ENCODE results near the gene MAPK8IP3.

Gene MAPK8IP3

DNA sequence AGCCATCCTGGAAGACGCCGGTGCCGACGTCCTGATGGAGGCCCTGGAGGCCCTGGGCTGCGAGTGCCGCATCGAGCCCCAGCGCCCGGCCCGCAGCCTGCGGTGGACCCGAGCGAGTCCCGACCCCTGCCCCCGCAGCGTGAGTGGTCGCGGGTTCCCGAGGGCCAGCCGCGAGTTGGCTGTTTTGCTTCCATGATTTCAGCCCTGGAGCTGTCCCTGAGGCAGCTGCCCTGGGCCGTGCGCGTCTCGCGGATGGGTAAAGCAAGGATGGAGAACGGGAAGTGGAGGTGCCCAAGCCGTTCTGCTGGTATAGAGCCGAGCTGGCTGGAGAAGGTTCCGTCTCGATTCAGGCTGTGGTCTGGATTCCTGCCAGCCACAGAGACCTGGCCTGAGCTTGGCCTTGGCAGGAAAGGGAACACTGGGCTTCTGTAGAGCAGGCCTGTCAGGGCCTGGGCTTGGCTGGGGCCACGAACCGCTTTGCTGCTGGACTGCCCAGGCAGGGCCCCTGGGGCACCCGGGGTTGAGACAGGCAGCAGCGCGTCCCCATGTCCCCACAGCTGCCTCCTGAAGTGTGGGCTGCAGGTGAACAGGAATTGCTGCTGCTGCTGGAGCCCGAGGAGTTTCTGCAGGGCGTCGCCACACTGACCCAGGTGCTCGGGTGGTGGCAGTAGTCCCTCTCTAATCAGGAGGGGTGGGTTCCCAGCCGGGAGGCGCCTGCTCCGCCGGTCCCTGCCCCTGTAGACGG, 67.9 kb downstream of the MAPK8IP3 start:
- no peak for DNase-seq (ENCODE audit: low read depth)

DNA sequence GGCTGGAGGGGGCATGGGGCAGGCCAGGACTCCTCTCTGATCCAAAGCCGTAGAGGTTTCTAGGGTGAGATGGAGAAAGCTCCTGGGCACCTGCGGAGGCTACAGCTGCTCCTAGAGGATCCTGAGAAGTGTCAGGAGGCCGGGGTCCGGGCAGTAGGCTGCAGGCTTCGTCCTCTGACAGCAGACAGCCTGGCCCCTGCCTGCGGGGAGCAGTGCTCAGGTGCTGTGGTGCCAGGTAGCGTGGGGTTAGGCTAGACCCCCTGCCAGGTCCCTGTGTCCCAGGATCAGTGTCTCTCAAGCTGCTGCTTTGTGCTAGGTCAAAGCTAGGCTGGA, 68.4 kb downstream of the MAPK8IP3 start:
- DNase-seq (ENCODE audit: low read depth), result no peak

DNA sequence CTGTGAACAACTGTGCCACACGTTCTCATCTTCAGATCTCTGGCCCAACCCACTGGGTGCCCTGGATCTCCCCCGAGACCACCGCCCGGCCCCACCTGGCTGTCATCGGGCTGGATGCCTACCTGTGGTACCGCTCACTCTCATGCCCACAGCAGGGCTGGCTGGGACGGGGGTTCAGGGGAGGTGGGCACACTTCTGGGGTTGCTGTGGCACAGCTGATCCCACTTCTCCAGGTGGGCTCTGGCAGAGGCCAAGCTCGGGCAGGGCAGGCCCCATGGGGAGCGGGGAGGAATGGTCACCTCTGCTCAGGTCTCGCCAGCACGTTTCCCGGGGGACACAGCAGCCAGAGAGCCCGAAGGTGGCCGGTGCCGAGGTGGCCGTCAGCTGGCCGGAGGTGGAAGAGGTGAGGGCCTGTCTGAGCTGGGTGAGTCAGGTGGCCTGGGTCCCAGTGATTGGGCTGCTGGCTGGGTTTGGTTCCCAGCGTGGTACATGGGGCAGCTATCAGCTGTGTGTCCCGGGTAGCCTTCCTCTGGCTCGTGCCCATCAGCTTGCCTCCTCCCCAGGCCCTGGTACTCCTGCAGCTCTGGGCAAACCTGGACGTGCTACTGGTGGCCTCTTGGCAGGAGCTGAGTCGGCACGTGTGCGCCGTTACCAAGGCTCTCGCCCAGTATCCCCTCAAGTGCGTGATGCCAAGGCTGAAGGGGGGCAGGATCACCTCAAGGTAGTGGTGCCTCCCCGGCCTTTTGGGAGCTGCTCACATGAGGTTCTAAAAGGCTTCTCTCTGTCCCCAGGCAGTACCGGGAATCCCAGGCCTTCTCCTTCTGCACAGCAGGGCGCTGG, 69.2 kb downstream of the MAPK8IP3 start:
- DNase-seq (ENCODE audit: low read depth), result no peak

DNA sequence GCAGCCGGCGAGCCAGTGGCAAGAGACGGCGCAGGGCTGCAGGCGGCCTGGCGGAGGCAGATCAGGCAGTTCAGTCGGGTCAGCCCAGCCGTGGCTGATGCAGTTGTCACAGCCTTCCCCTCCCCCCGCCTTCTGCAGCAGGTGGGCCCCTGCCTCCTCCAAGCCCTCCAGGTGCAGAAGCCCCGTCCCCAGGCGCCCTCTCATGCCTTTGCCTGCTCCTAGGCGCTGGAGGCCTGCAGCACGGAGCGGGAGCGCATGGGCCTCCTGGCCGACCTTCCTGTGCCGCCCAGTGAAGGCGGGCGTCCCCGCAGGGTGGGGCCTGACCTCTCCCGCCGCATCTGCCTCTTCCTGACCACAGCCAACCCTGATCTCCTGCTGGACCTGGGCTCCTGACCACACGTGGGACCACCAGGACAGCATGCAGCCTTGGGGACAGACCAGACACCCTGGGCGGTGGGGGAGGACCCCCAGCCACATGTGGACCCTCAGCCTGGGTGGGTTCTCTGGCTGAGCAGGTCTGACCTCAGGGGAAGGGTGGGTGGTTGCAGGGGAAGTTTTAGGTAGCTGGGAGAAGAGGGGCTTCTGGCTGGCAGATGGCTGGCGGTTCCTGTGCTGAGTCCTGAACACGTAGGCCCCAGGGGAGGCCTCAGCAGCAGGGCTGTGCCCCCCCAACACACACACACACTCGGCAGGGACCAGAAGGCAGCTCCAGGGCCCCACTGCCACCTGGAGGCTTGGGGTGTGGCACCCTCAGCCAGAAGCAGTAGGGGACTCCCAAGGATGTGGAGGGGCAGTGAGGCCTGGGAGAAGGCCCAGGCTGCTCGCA, 70.1 kb downstream of the MAPK8IP3 start:
- DNase-seq (ENCODE audit: low read depth), result no peak

DNA sequence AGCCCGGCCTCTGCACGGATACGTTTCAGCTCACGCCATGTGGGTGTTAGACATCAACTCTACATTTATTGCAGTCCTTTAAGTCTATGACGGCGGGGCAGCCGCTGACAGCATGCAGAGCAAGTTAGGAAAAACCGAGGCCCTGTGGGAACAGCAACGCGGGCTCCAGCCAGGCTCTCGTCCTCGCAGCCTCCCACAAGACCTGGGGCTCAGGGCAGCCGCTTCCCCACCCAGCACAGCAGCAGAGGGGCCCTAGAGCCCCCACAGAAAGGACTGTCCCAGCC, 70.6 kb downstream of the MAPK8IP3 start:
- DNase-seq (ENCODE audit: low read depth), result no peak

DNA sequence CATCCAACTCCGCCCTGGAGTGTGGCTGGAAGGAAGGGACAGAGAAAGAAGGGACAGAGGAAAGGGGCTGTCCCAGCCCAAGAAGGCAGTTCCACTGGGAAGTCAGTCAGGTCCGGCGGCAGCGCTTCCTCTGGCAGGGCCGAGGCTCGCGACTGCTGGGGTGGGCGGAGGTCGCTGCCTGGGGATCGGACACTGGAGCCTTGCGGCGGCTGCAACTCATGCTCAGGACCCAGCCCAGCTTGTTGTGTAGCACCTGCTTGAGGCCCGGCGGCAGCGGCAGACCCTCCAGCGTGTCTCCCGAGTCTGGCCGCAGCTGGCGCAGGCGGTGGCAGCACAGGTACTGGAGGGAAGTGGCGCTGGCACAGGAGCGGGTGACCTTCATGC, 71.0 kb downstream of the MAPK8IP3 start:
- no peak for DNase-seq (ENCODE audit: low read depth)

DNA sequence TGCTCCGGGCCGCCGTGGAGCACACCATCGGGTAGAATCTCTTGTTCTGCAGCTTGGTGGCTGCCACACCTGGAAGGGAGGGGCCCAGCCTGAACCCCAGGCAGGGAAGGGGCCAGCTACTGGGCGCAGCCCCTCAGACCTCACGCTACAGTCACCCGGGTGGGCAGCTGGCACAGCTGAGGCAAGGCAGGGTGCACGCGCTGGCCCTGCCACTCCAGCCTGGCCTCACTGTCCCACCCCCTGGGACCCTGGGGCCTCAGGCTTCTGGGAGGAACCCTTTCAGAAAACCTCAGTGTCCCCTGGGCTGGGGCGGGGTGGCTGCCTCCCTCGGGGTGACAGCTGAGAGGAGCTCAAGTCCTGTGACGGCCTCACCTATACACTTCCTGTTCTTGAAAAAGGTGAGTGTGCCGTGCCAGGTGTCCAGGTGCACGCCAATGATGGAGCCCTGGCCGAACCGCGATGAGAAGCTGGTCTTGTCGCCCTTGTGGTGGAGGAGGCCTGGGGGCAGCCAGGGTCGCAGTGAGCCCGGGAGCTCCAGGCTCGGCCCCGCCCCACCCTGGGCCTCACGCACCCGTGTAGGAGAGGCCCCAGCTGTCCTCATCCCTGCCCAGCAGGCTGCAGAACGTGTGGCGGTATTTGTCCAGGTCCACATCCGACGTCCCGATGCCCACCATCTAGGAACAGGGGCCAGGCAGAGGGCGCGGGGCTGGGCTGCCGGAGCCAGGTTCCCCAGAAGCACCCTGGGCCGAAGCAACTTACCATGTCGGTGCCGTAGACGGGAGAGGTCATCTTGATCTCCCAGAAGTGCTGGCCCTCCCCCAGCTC, 71.6 kb downstream of the MAPK8IP3 start:
- DNase-seq (ENCODE audit: low read depth), result no peak

DNA sequence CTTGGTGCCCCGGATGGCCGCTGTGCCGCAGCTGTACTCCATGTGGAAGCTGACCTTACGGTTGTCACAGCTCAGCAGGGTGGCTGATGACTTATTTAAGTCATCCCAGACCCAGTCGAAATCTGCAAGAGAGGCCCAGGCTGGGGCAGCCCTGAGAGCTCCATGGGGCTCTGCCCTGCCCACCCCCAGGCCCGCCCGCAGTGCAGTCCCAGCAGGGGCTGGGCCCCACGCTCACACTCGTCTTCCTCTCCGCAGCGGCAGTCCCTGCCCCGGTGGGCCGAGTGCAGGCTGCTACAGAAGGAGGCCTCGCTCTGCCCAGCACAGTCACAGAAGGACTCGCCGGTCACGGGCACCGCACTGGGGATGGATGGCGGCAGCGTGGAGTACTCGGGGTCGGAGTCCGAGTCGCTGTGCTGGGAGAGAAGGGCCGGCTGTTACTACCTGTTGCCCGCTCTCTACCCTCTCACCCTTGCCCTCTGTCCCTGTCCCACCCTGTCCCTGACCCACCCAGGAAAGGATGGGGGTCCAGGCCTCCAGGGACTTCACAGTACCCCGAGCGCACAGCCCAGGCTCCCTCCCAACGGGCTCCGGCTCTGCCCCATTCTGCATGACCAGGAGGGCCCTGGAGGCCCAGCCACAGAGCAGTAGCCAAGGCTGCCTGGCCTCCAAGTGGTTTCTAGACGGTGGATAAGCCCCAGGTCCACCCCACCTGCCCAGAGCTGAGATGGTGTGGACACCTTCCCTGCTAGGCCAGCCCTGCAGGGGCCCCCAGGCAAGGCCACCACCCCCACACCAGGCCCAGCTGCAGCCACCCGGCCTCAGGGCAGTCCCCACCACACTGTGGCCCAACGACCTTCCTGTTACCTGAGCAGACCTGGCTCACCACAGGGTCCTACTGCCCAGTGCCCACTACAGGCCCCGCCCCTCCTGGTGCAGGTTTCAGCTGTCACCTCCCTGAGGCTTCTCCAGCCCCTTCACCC, 72.5 kb downstream of the MAPK8IP3 start:
- no peak for DNase-seq (ENCODE audit: low read depth)

DNA sequence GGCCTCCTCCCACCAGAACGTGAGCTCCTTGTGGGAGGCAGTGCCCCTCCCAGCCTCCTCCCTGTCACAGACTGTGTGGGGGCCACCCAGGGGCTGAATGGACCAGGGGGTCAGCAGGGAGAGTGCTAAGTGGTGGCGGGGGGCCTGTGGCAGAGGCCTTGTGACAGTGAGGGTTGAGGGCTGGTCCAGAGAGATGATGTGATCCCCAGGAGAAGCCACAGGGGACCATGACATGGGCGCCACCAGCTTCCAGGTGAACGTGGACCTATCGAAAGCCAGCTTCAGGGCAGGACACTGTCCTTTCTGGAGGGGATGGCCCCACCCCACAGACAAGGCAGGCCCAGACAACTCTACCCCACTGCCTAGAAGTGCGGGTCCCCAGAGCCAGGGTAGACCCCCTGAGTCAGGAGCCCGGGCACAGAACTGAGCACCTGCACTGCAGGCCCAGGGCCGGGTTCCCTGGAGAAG, 73.3 kb downstream of the MAPK8IP3 start:
- DNase-seq (ENCODE audit: low read depth), result no peak

DNA sequence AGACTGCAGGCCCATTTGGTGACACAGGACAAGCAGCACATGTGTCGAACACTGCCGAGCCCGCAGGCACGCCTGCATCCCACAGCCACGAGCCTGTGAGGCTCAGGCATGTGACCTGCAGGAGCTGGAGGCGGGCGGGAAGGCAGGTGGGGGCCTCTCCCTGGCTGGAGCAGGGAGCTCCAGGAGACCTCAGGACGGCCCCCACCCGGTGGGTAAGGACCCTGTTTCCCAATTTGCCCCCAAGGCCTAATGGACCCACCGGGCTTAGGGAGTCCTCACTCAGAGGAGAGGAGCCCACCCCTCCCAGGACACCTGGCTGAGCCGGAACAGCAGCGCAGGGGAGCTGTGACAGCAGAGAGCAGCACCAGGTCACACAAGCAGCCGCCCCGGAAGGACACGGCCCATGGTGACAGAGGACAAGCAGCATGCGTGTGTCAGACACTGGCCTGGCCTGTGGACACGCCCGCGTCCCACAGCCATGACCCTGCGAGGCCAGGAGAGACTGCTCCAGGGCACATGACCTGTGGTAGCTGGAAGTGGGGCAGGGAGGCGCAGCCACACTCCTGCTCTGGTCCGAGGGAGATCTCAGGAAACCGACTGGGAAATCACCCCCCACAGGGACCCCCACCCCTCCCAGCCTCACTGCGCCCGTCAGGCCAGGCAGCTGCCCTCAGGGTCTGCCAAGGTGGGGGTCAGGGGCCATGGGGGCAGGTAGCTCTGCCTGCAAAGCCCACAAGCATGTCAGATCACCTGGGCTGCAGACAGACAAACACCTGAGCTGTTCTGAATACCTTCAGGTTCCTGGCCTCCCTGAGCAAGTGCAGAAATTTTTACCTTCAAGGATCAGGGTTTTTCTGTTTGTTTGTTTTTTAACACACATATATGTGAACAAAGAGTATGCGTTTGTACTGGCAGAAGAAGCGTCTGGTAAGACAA, 74.0 kb downstream of the MAPK8IP3 start:
- DNase-seq (ENCODE audit: low read depth), result no peak

DNA sequence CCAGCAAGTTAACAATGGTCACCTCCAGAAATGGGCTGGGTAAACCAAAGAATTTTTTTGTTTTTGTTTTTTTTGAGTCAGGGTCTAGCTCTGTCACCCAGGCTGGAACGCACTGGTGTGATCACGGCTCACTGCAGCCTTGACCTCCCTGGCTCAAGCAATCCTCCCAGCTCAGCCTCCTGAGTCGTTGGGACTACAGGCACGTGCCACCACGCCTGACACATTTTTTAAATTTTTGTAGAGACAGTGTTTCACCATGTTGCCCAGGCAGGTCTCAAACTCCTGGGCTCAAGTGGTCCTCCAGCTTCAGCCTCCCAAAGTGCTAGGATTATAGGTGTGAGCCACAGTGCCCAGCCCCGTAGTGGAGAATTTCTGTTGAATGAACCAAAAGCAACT, 74.7 kb downstream of the MAPK8IP3 start:
- no peak for DNase-seq (ENCODE audit: low read depth)

DNA sequence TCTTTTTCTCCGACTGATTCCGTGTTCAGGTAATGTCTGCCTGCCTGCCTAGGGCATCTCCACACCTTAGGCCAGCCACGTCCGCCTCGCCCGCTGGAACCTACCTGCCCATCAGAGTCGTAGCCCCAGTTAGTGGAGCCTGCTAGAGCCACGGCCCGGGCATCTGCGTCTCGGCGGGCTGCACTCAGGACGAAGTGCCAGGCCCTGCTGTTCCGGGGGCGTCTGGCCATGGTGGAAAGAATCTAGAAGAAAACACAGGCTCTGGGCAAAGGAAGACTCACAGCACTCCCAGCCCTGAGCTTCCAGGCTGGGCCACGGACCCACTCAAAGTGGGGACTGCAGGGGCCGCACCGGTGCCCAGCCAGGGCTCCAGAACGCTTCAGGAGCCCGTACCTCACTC, 75.3 kb downstream of the MAPK8IP3 start:
- DNase-seq (ENCODE audit: low read depth), result no peak

DNA sequence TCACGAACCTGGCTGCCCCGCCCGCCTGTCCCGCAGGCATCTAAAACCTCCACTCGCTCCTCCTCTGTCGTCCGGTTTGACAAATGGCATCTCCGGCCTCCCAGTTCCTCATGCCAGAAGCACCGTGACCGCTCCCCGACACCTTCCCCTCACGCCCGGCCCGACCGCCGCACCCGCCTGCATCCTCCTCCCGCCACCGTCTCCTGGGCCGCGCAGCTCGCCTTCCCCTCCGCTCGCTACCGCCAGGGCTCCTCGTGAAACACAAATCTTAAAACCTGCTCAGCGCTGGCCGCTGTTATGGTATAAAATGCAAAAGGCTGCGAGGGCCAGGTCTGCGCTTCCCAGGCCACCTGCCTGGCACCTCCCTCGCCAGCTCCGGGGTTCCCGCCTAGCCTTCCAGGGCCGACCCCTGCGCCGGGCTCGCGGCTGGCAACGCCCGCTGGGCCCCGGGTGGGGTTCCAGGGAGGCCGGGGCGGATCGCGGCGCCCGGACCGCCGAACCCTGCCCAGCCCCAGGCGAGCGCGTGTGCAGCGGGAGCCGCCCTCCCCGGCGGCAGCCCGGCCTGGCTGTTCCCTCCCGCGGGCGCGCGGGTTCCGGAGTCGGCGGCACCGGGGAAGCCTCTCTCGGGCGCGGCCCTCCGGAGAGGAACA, 75.9 kb downstream of the MAPK8IP3 start:
- DNase-seq (ENCODE audit: low read depth), result no peak

DNA sequence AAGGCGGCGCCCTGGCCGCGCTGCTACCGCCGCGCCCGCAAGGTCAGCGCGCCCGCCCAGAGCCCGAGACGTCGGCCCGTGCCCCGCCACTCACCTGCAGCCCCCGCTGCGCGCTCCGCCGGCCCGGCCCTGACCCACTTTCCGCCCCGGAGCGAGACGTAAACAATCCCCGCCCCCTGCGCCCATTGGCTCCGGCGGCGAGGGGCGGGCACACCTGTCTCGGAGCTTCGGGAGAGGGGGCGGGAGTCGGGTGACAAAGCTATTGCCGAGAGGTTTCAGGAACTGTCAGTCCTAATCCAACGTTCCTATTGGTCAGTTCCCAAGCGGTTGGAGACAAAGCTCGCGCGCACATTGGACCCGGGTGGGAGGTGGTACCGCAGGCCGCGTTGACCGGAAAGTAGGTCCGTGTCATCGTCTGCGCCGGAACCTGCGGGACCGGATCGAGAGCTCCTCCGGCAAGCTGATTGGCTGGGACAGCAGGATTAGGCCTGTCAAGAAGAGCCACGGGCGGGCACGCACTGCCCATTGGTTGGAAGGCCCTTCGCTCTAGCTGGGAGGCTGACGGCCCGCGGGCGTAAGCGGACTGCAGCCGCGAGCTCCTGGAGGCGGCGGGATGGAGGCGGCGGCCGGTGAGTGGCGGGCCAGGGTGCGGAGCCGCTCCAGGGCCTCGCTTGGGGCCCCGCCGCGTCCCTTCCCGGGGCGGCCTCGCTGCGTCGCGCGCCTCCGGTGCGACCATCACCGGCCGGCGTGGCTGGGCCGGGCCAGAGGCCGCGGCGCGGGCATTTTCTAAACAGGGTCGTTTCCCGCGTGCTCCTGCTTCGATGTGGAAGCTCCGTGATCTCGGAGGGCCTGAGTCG, 76.6 kb downstream of the MAPK8IP3 start, which contains the start of the genes NUBP2 and SPSB3:
Gene NUBP2 (plus strand): TSS at position 553 of the 857 bp plus-strand sequence. CDS start 61 bp downstream, at position 614.
Gene SPSB3 (minus strand): TSS at position 164 of the 857 bp plus-strand sequence. CDS start 1,088 bp downstream, outside the sequence.
- DNase-seq (ENCODE audit: low read depth), result peak; percentile 96

DNA sequence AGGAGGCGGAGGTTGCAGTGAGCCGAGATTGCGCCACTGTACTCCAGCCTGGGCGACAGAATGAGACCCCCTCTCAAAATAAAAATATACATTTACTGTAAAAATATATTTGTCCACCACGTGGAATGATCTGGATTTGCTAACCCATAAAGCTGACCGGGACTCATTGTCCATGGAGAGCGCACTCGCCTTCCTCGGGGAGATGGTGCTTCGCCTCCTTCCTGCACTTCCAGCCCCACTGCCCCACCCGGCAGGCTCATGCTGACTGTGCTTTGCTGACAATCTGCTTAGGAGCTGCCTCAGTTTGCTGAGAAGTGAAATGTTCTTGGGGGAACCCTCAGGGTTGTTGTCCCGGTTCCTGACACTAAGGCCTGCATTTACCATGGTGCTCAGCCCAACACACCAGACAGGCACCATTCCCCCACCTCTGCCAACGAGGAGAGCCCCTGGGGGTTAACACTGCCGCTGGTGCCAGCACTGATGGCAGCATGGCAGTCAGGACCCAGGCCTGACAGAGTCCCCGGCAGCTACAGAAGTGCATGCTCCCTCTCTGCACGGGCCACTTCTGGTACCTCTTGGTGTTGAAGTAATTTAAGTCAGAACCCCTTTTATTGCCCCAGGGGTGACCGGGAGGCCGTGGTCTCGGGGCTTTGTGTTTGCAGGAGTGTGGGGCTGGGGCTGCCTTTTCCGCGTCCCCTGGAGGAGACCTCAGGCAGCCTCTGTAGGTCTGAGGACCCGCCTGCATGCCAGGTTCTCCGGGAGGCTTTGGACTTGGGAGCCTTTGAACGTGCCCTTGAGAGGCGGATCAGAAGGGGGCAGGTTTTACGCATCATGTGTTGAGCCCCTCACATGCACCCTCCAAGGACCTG, 79.2 kb downstream of the MAPK8IP3 start:
- no peak for DNase-seq (ENCODE audit: low read depth)

DNA sequence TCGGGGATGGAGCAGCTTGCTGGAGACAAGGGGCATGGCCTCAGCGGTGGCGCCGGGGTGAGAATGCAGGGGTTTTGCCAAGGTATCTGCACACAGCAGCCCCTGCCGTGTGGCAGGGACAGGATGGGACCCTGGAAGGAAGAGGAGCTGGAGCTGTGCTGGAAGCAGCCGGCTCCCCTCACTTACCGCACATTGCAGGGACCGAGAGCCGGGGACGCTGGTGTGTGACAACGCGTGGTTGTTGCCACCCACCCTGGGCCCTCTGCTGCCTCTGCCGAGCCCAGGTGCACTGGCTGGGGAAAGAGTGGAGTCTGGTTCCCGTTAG, 79.8 kb downstream of the MAPK8IP3 start:
- DNase-seq (ENCODE audit: low read depth), result no peak

Data from stimulated activated CD8-positive, alpha-beta memory T cell treated with anti-CD3 and anti-CD28 coated beads, Interleukin-12 subunit alpha, Interleukin-12 subunit beta, amount 100 ng/mL, for 4 hours (primary cell).